OCI-LY7 (cell line): Measurements from ENCODE around the gene C10orf143. TPM values are rescaled to one million over a fixed set of nuclear protein-coding genes. Genes with fewer than 3 reads are reported as not detected.

ENCODE experiments used
- BruUV-seq: library from RNA; stranded (reverse); fragments of 400-500 nt; replicated peaks from 2 replicates; lab custom pipeline; 2021; lab: Mats Ljungman, UMichigan
- CTCF ChIA-PET: fragments of 300-600 bp; sonication (Branson Sonifier 250); formaldehyde crosslinking; loops from one replicate; lab custom pipeline; 2022; ENCODE audit warnings: antibody characterized with exemption; ENCODE audit not compliant: unreplicated experiment; lab: Charles Lee
- POLR2A ChIA-PET: fragments of 300-600 bp; sonication (Branson Sonifier 250); formaldehyde crosslinking; loops from one replicate; lab custom pipeline; 2022; ENCODE audit warnings: antibody characterized with exemption; lab: Charles Lee
- DNase-seq: peaks from one replicate; pipeline ENCODE4 v3.0.0-alpha.2; 2015; ENCODE audit warnings: low spot score
- H2AFZ ChIP-seq: fragments of 200-600 bp; sonication (generic), shearing (Covaris generic); 2 replicates; pipeline ENCODE4 v1.6.1; 2014; ENCODE audit warnings: mild to moderate bottlenecking, antibody characterized with exemption, low read length, moderate library complexity
- H3K27ac ChIP-seq: fragments of 200-600 bp; sonication (generic); 2 replicates; pipeline ENCODE4 v1.5.1; 2014; ENCODE audit warnings: mixed run types, low read depth, mild to moderate bottlenecking, moderate library complexity, low read length, inconsistent platforms; ENCODE audit not compliant: poor library complexity, severe bottlenecking
- H3K36me3 ChIP-seq: fragments of 200-600 bp; sonication (generic); 2 replicates; pipeline ENCODE4 v1.6.1; 2014; ENCODE audit warnings: mild to moderate bottlenecking, antibody characterized with exemption, low read length, moderate library complexity, mixed read lengths; ENCODE audit not compliant: insufficient read depth
- H3K4me1 ChIP-seq: fragments of 200-600 bp; sonication (generic); 2 replicates; pipeline ENCODE4 v1.5.1; 2014; ENCODE audit warnings: mild to moderate bottlenecking, low read length; ENCODE audit not compliant: insufficient read depth, poor library complexity, severe bottlenecking
- H3K4me2 ChIP-seq: fragments of 200-600 bp; sonication (generic); 2 replicates; pipeline ENCODE4 v1.6.1; 2014; ENCODE audit warnings: mild to moderate bottlenecking, low read length
- H3K4me3 ChIP-seq: fragments of 200-600 bp; sonication (generic); 2 replicates; pipeline ENCODE4 v1.5.1; 2014; ENCODE audit warnings: mild to moderate bottlenecking, low read depth, low read length; ENCODE audit not compliant: poor library complexity, severe bottlenecking
- H3K79me2 ChIP-seq: fragments of 200-600 bp; sonication (generic); 2 replicates; pipeline ENCODE4 v1.6.1; 2016; ENCODE audit warnings: low read depth, mild to moderate bottlenecking, low read length, moderate library complexity, mixed read lengths; ENCODE audit not compliant: insufficient read depth
- H3K9me2 ChIP-seq: fragments of 200-600 bp; sonication (generic); 2 replicates; pipeline ENCODE4 v1.6.1; 2016; ENCODE audit warnings: mild to moderate bottlenecking, low read length, mixed read lengths; ENCODE audit not compliant: insufficient read depth
- H3K9me3 ChIP-seq: fragments of 200-600 bp; sonication (generic); 2 replicates; pipeline ENCODE4 v1.6.1; 2014; ENCODE audit warnings: mild to moderate bottlenecking, mixed run types, low read length, mixed read lengths
- H4K20me1 ChIP-seq: fragments of 200-600 bp; sonication (generic); 2 replicates; pipeline ENCODE4 v1.6.1; 2014; ENCODE audit warnings: mild to moderate bottlenecking, antibody characterized with exemption, low read length, moderate library complexity, mixed read lengths; ENCODE audit not compliant: insufficient read depth
- EZH2phosphoT487 ChIP-seq: fragments of 200-600 bp; sonication (generic); IDR thresholded peaks from 2 replicates; pipeline ENCODE4 v1.6.1; 2018; ENCODE audit warnings: low read depth, borderline replicate concordance, mild to moderate bottlenecking, mixed run types, antibody characterized with exemption, low read length, moderate library complexity, mixed read lengths
- intact Hi-C: fragments of 100-400 bp; cut with micrococcal nuclease; formaldehyde crosslinking; loops from one replicate; pipeline ENCODE4 v1.10.0; 2022; ENCODE audit not compliant: unreplicated experiment
- total RNA-seq, 2 experiments: library from RNA; depleted of rRNA in 1 of 2; stranded (reverse); fragments of >200 nt in 1 of 2; shearing (Covaris generic) in 1 of 2; gene quantifications; 2 replicates each; pipeline ENCODE4 v1.2.3, GENCODE V29; 2014 to 2022
- TF ChIP-seq, protein P1 (sequence below): fragments of 200-600 bp; sonication (generic); conservative IDR thresholded peaks from 2 replicates; pipeline ENCODE4 v1.5.1; 2014; ENCODE audit warnings: mild to moderate bottlenecking, antibody characterized with exemption, low read length, moderate library complexity, mixed read lengths

C10orf143 gene
- total RNA-seq, 2 experiments from 2014 or later: 0.88 to 6.4 TPM

DNA sequence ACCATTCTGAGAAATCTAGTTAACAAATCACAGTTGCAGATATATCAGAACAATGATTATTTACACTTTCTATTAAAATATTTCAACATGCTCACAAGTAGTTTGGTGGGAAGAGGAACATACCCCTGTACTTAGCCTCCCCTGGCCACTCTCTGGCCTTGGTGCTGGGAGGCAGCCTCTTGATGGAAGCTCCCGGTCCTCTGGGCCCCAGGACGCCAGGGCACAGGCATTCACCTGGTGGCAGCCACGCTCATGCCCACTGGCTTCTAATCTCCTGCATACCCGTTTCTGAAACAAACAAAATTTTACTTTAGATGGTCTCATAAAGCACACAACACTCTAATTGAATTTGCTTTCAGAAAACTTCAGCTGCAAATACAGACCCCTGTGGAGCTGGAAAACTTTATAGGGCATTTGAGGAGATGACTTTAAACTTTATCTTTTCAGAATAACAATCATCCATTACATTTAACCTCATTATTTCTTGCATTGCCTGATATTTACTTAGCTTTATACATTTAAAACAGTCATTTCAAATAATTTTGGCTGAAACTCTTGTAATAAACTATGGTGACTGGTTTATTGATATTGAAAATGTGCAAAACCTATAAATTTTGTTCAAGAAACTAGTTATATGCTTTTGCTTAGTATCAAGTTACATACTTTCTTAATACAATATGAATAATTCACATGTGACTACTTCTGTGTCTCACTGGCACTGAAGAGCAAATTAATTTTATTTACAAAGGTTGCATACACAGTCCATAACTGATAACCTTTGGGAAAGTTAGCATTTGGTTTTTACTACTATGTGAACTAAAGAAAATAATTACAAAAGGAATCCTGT lies 30.8 kb downstream of the C10orf143 start:
- DNase-seq: no peak
- H3K9me2 ChIP-seq: no peaks in the 10 kb centered on the region
- CTCF ChIA-PET: no interaction called here
- no peaks in the 10 kb centered on the region for H4K20me1 ChIP-seq
- intact Hi-C loops: no loop called here
- H3K4me2 ChIP-seq: no peak overlapping the region
- TF ChIP-seq EZH2phosphoT487: no peak
- TF ChIP-seq, protein P1, sequence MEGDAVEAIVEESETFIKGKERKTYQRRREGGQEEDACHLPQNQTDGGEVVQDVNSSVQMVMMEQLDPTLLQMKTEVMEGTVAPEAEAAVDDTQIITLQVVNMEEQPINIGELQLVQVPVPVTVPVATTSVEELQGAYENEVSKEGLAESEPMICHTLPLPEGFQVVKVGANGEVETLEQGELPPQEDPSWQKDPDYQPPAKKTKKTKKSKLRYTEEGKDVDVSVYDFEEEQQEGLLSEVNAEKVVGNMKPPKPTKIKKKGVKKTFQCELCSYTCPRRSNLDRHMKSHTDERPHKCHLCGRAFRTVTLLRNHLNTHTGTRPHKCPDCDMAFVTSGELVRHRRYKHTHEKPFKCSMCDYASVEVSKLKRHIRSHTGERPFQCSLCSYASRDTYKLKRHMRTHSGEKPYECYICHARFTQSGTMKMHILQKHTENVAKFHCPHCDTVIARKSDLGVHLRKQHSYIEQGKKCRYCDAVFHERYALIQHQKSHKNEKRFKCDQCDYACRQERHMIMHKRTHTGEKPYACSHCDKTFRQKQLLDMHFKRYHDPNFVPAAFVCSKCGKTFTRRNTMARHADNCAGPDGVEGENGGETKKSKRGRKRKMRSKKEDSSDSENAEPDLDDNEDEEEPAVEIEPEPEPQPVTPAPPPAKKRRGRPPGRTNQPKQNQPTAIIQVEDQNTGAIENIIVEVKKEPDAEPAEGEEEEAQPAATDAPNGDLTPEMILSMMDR: no peak
- POLR2A ChIA-PET: interaction anchor here (1.1 kb wide), 1 partner anchor 31 kb away, joined by 4 read pairs; no protein-coding TSS in a partner anchor
- no peaks in the 10 kb centered on the region for H3K4me1 ChIP-seq
- H2AFZ ChIP-seq: no peak overlapping the region
- H3K9me3 ChIP-seq: no peaks in the 10 kb centered on the region
- no peak overlapping the region for H3K27ac ChIP-seq
- no TSS peak for BruUV-seq
- H3K36me3 ChIP-seq: no peaks in the 10 kb centered on the region
- H3K4me3 ChIP-seq: no peak overlapping the region
- no peaks in the 10 kb centered on the region for H3K79me2 ChIP-seq

- Histone ChIP-seq H3K9me2 (no peaks in the 10 kb centered on the region), H3K4me2 (no peak overlapping the region), H3K36me3 (no peaks in the 10 kb centered on the region), H3K27ac (no peak overlapping the region), H2AFZ (no peak overlapping the region), H4K20me1 (no peaks in the 10 kb centered on the region), H3K79me2 (no peaks in the 10 kb centered on the region), H3K4me1 (no peaks in the 10 kb centered on the region), H3K4me3 (no peak overlapping the region), H3K9me3 (no peaks in the 10 kb centered on the region)
- no peak for DNase-seq
- intact Hi-C loops: no loop called here
- CTCF ChIA-PET: no interaction called here
- no TSS peak for BruUV-seq
- TF ChIP-seq EZH2phosphoT487: no peak
- TF ChIP-seq, protein P1: no peak
- POLR2A ChIA-PET: interaction anchor here (0.7 kb wide), 1 partner anchor 69 kb away, joined by 3 read pairs; no protein-coding TSS in a partner anchor
These were observed 32.5 kb downstream of the C10orf143 start for GRCh38 chr10:130078120-130078519.

- H3K4me3 ChIP-seq: no peak overlapping the region
- H3K79me2 ChIP-seq: no peaks in the 10 kb centered on the region
- H3K4me1 ChIP-seq: no peaks in the 10 kb centered on the region
- ChIA-PET POLR2A (no interaction called here), CTCF (no interaction called here)
- H3K9me2 ChIP-seq: no peaks in the 10 kb centered on the region
- H3K4me2 ChIP-seq: no peak overlapping the region
- H3K27ac ChIP-seq: no peak overlapping the region
- intact Hi-C loops: no loop called here
- H3K9me3 ChIP-seq: 0 out of 2 replicates have a peak, but pooled peaks cover 5% of the 10 kb centered on the region
- no peaks in the 10 kb centered on the region for H3K36me3 ChIP-seq
- no peak for TF ChIP-seq EZH2phosphoT487
- TF ChIP-seq, protein P1: no peak
- H2AFZ ChIP-seq: no peak overlapping the region
- no peaks in the 10 kb centered on the region for H4K20me1 ChIP-seq
- BruUV-seq: no TSS peak
- DNase-seq: no peak
These were observed 33.9 kb downstream of the C10orf143 start for GRCh38 chr10:130076681-130077080.
